ENCODE results near the gene THADA. TPM values are rescaled to one million over a fixed set of nuclear protein-coding genes. Genes with fewer than 3 reads are reported as not detected.
"Not testable (repeated sequence)": the region's sequence is repeated elsewhere in the genome, so short reads cannot be mapped to it uniquely, and the experiment has no call there.

THADA gene
- total RNA-seq, 2 donors from 2014 or later, result 14.5 to 16.1 TPM

- DNase-seq (ENCODE audit: low spot score), result no peak
- TF ChIP-seq, protein P1, sequence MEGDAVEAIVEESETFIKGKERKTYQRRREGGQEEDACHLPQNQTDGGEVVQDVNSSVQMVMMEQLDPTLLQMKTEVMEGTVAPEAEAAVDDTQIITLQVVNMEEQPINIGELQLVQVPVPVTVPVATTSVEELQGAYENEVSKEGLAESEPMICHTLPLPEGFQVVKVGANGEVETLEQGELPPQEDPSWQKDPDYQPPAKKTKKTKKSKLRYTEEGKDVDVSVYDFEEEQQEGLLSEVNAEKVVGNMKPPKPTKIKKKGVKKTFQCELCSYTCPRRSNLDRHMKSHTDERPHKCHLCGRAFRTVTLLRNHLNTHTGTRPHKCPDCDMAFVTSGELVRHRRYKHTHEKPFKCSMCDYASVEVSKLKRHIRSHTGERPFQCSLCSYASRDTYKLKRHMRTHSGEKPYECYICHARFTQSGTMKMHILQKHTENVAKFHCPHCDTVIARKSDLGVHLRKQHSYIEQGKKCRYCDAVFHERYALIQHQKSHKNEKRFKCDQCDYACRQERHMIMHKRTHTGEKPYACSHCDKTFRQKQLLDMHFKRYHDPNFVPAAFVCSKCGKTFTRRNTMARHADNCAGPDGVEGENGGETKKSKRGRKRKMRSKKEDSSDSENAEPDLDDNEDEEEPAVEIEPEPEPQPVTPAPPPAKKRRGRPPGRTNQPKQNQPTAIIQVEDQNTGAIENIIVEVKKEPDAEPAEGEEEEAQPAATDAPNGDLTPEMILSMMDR (IDR thresholded peaks at IDR 0.05), result no peak
- no peaks in the 10 kb centered on the region for H3K27me3 ChIP-seq
- H3K27ac ChIP-seq, result no peak overlapping the region
- no peaks in the 10 kb centered on the region for H3K9me3 ChIP-seq
- peaks cover 0 to 4% of the 10 kb centered on the region in 2 donors for H3K4me1 ChIP-seq
- no peak overlapping the region for H3K4me3 ChIP-seq
- no peaks in the 10 kb centered on the region for H3K36me3 ChIP-seq
Observed at GRCh38 chr2:43190311-43191052, 405.4 kb downstream of the THADA start.

GRCh38 chr2:43189861-43190260 is 406.0 kb downstream of the THADA start:
- H3K4me1 ChIP-seq; H3K36me3 ChIP-seq; H3K27ac ChIP-seq; H3K9me3 ChIP-seq; H3K27me3 ChIP-seq; DNase-seq (ENCODE audit: low spot score); H3K4me3 ChIP-seq: not testable (repeated sequence)

DNA sequence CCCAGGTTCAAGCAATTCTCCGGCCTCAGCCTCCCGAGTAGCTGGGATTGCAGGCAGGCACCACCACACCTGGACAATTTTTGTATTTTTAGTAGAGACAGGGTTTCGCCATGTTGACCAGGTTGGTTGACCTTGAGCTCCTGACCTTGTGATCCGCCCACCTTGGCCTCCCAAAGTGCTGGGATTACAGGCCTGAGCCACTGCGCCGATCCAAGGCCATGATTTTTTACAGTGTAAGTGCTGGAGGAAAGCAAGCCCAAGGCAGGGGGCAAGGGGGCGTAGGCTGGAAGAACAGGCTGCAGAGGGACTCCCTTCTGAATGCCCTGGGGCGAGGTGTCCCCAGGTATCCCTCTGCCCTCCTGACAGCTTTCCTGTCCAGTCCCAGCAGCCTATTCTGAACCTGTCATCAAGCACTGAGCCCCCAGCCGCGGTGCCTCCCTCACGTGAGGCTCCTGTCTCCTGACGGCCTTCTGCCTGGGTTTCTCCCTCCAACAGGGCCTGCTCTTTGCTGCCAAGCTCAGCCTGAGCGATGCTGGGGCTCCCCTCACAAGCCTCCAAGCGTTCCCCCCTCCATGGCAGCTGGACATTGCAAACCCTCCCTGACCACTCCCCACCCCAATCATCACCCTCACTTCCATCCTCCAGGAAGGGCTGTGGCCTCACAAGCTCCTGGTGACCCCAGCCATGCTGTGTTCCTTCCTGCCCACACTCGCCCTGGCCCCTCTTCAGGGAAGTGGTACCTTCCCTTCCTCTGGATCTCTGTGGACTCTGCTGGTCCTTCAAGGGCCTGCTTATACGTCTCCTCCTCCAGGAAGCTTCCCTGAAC is 407.1 kb downstream of the THADA start:
- H3K36me3 ChIP-seq, result no peaks in the 10 kb centered on the region
- TF ChIP-seq, protein P1 (IDR thresholded peaks at IDR 0.05), result no peak
- DNase-seq (ENCODE audit: low spot score), result no peak

GRCh38 chr2:43186679-43187374 is 409.0 kb downstream of the THADA start:
- Histone ChIP-seq H3K27ac (no peak overlapping the region), H3K36me3 (no peaks in the 10 kb centered on the region), H3K4me3 (no peak overlapping the region), H3K4me1 (peaks cover 0 to 4% of the 10 kb centered on the region in 2 donors), H3K27me3 (no peaks in the 10 kb centered on the region), H3K9me3 (no peaks in the 10 kb centered on the region)
- TF ChIP-seq, protein P1 (IDR thresholded peaks at IDR 0.05), result no peak
- DNase-seq (ENCODE audit: low spot score), result no peak

More for the DNA sequence above, 407.1 kb downstream of the THADA start:
- no peaks in the 10 kb centered on the region for H3K27me3 ChIP-seq
- H3K9me3 ChIP-seq, result no peaks in the 10 kb centered on the region
- H3K4me3 ChIP-seq, result no peak overlapping the region
- H3K27ac ChIP-seq, result no peak overlapping the region
- H3K4me1 ChIP-seq, result peaks cover 0 to 4% of the 10 kb centered on the region in 2 donors

DNA sequence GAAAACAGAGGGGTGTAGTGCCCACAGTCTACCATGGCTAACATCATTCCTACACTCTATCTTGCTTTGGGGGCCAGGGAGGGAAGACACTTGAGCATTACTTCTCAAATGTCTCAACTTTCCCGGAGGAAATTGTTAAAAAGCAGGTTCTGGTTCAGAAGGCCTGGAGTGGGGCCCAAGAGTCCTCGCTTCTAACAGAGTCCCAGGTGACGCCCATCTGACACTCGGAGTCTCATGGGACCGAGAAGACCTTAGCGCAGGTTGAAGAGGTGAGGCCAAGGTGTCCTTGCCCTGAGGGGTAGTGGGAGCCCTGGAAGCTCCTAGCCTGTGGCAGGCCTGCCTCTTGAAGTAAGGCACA is 409.5 kb downstream of the THADA start:
- Histone ChIP-seq H3K4me1 (peaks cover 0 to 4% of the 10 kb centered on the region in 2 donors), H3K27me3 (no peaks in the 10 kb centered on the region), H3K36me3 (no peaks in the 10 kb centered on the region), H3K27ac (no peak overlapping the region), H3K4me3 (no peak overlapping the region), H3K9me3 (no peaks in the 10 kb centered on the region)
- DNase-seq (ENCODE audit: low spot score), result no peak
- TF ChIP-seq, protein P1 (IDR thresholded peaks at IDR 0.05), result no peak

DNA sequence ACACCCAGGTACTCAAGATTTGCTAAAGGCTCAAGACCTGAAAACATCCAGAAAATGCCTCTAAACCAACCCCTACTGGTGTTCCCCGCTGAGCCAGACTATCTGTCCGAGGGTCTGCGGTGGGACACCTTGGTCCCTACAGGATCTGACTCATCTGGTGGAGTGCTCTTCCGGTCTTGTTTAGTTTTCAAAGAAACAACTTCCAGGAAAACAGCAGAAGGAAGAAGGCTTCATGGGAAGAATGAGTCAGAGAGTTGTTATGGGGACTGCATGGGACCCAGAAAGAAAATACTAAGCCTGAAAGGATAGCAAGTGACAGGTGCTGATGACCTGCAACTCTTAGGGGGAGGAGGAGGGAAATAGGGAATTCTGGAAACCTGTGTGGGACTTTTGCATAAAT is 410.7 kb downstream of the THADA start:
- H3K36me3 ChIP-seq, result no peaks in the 10 kb centered on the region
- peaks cover 0 to 4% of the 10 kb centered on the region in 2 donors for H3K4me1 ChIP-seq
- H3K27me3 ChIP-seq, result no peaks in the 10 kb centered on the region
- H3K27ac ChIP-seq, result no peak overlapping the region
- H3K9me3 ChIP-seq, result no peaks in the 10 kb centered on the region
- TF ChIP-seq, protein P1 (IDR thresholded peaks at IDR 0.05), result no peak
- no peak overlapping the region for H3K4me3 ChIP-seq
- no peak for DNase-seq (ENCODE audit: low spot score)

Data from right atrium auricular region (tissue), 2 donors.